Measurements from ENCODE around the gene IMMP2L. TPM values are rescaled to one million over a fixed set of nuclear protein-coding genes. Genes with fewer than 3 reads are reported as not detected.
"Not testable (repeated sequence)": the region's sequence is repeated elsewhere in the genome, so short reads cannot be mapped to it uniquely, and the experiment has no call there.

IMMP2L gene
- polyA plus RNA-seq, 3 donors = 41.3 to 49.8 (median 43.0) TPM

GRCh38 chr7:111255576-111255975 is 306.7 kb downstream of the IMMP2L start:
- DNase-seq (ENCODE audit: extremely low read depth in 1 of 11, low read depth in 9 of 11, low spot score in 4 of 11) = no peak

GRCh38 chr7:111251365-111251764 is 310.9 kb downstream of the IMMP2L start:
- not testable (repeated sequence) for DNase-seq (ENCODE audit: extremely low read depth in 1 of 11, low read depth in 9 of 11, low spot score in 4 of 11)

GRCh38 chr7:111249807-111250206 is 312.5 kb downstream of the IMMP2L start:
- DNase-seq (ENCODE audit: extremely low read depth in 1 of 11, low read depth in 9 of 11, low spot score in 4 of 11) = not testable (repeated sequence)

- DNase-seq (ENCODE audit: extremely low read depth in 1 of 11, low read depth in 9 of 11, low spot score in 4 of 11) = no peak
Observed at GRCh38 chr7:111242141-111242755, 320.0 kb downstream of the IMMP2L start.

- no peak for DNase-seq (ENCODE audit: extremely low read depth in 1 of 11, low read depth in 9 of 11, low spot score in 4 of 11)
Observed at GRCh38 chr7:111240371-111240770, 321.9 kb downstream of the IMMP2L start.

- DNase-seq (ENCODE audit: extremely low read depth in 1 of 11, low read depth in 9 of 11, low spot score in 4 of 11) = no peak
Observed at GRCh38 chr7:111239437-111239836, 322.9 kb downstream of the IMMP2L start.

- DNase-seq (ENCODE audit: extremely low read depth in 1 of 11, low read depth in 9 of 11, low spot score in 4 of 11) = no peak
Observed at GRCh38 chr7:111238886-111239285, 323.4 kb downstream of the IMMP2L start.

GRCh38 chr7:111235709-111236108 is 326.6 kb downstream of the IMMP2L start:
- no peak for DNase-seq (ENCODE audit: extremely low read depth in 1 of 11, low read depth in 9 of 11, low spot score in 4 of 11)

GRCh38 chr7:111232249-111233084 is 329.8 kb downstream of the IMMP2L start:
- no peak for DNase-seq (ENCODE audit: extremely low read depth in 1 of 11, low read depth in 9 of 11, low spot score in 4 of 11)

GRCh38 chr7:111229916-111230315 is 332.4 kb downstream of the IMMP2L start:
- no peak for DNase-seq (ENCODE audit: extremely low read depth in 1 of 11, low read depth in 9 of 11, low spot score in 4 of 11)

GRCh38 chr7:111229181-111229740 is 333.0 kb downstream of the IMMP2L start:
- DNase-seq (ENCODE audit: extremely low read depth in 1 of 11, low read depth in 9 of 11, low spot score in 4 of 11) = no peak

- no peak for DNase-seq (ENCODE audit: extremely low read depth in 1 of 11, low read depth in 9 of 11, low spot score in 4 of 11)
Observed at GRCh38 chr7:111228437-111228836, 333.9 kb downstream of the IMMP2L start.

GRCh38 chr7:111226800-111227199 is 335.5 kb downstream of the IMMP2L start:
- no peak for DNase-seq (ENCODE audit: extremely low read depth in 1 of 11, low read depth in 9 of 11, low spot score in 4 of 11)

GRCh38 chr7:111224354-111225231 is 337.7 kb downstream of the IMMP2L start:
- no peak for DNase-seq (ENCODE audit: extremely low read depth in 1 of 11, low read depth in 9 of 11, low spot score in 4 of 11)

- DNase-seq (ENCODE audit: extremely low read depth in 1 of 11, low read depth in 9 of 11, low spot score in 4 of 11) = no peak
Observed at GRCh38 chr7:111223802-111224253, 338.5 kb downstream of the IMMP2L start.

- DNase-seq (ENCODE audit: extremely low read depth in 1 of 11, low read depth in 9 of 11, low spot score in 4 of 11) = no peak
Observed at GRCh38 chr7:111215550-111215949, 346.7 kb downstream of the IMMP2L start.

- no peak for DNase-seq (ENCODE audit: extremely low read depth in 1 of 11, low read depth in 9 of 11, low spot score in 4 of 11)
Observed at GRCh38 chr7:111212857-111213523, 349.3 kb downstream of the IMMP2L start.

GRCh38 chr7:111210996-111211395 is 351.3 kb downstream of the IMMP2L start:
- DNase-seq (ENCODE audit: extremely low read depth in 1 of 11, low read depth in 9 of 11, low spot score in 4 of 11) = no peak

- DNase-seq (ENCODE audit: extremely low read depth in 1 of 11, low read depth in 9 of 11, low spot score in 4 of 11) = no peak
Observed at GRCh38 chr7:111210043-111210442, 352.2 kb downstream of the IMMP2L start.

All from renal cortex interstitium (tissue), 11 donors.